NB4 (cell line): ENCODE data around the gene ASIP.

ENCODE experiments used
- CTCF ChIP-seq: IDR thresholded peaks from one replicate; pipeline ENCODE4 v1.5.1; 2012; ENCODE audit warnings: low read depth, low read length
- MAX ChIP-seq: IDR thresholded peaks from 2 replicates; pipeline ENCODE4 v1.6.1; 2011; ENCODE audit warnings: low read depth, low read length
- MYC ChIP-seq: IDR thresholded peaks from 2 replicates; pipeline ENCODE4 v1.6.1; 2011; ENCODE audit warnings: low read depth, low read length
- POLR2A ChIP-seq: IDR thresholded peaks from 2 replicates; pipeline ENCODE4 v1.6.1; 2011; ENCODE audit warnings: mild to moderate bottlenecking; ENCODE audit not compliant: insufficient read length; ENCODE audit errors: extremely low read depth

- TF ChIP-seq POLR2A (no peak), CTCF (no peak), MYC (no peak), MAX (no peak)
Observed at GRCh38 chr20:34233687-34234086, 7.5 kb upstream of the ASIP start.
